ENCODE results near the gene AHCYL2.
"Not testable (repeated sequence)": the region's sequence is repeated elsewhere in the genome, so short reads cannot be mapped to it uniquely, and the experiment has no call there.

Gene AHCYL2

DNA sequence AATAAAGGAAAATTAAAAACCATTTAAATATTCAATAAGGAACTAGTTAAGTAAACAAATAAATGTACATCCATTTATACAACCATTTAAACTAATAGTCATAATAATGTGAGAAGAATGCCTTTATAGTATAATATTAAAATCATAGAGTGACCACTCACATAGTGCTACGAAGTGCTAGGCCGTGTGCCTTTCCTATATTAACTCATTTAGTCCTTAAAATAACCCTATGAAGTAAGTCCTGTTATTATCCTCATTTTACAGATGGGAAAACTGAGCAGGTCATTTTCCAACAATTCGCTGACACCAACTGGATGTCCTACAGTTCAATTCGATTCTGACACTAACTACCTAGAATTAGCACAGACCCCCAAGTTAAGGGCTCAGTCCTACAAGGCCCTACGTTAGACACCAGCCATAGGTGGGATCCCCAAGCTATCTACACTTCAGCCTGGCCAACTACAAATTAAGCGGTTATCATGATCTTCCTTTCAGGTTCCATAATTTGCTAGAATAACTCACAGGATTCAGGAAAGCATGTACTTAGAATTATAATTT, 213.5 kb downstream of the AHCYL2 start:
- DNase-seq (ENCODE audit: low read depth) = no peak
- no peak overlapping the region for H3K4me3 ChIP-seq (ENCODE audit: control insufficient read depth, low read depth, low read length)
- TF ChIP-seq, protein P1, sequence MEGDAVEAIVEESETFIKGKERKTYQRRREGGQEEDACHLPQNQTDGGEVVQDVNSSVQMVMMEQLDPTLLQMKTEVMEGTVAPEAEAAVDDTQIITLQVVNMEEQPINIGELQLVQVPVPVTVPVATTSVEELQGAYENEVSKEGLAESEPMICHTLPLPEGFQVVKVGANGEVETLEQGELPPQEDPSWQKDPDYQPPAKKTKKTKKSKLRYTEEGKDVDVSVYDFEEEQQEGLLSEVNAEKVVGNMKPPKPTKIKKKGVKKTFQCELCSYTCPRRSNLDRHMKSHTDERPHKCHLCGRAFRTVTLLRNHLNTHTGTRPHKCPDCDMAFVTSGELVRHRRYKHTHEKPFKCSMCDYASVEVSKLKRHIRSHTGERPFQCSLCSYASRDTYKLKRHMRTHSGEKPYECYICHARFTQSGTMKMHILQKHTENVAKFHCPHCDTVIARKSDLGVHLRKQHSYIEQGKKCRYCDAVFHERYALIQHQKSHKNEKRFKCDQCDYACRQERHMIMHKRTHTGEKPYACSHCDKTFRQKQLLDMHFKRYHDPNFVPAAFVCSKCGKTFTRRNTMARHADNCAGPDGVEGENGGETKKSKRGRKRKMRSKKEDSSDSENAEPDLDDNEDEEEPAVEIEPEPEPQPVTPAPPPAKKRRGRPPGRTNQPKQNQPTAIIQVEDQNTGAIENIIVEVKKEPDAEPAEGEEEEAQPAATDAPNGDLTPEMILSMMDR (conservative IDR thresholded peaks at IDR 0.05; ENCODE audit: control insufficient read depth, insufficient read depth, low read depth, low read length) = no peak

DNA sequence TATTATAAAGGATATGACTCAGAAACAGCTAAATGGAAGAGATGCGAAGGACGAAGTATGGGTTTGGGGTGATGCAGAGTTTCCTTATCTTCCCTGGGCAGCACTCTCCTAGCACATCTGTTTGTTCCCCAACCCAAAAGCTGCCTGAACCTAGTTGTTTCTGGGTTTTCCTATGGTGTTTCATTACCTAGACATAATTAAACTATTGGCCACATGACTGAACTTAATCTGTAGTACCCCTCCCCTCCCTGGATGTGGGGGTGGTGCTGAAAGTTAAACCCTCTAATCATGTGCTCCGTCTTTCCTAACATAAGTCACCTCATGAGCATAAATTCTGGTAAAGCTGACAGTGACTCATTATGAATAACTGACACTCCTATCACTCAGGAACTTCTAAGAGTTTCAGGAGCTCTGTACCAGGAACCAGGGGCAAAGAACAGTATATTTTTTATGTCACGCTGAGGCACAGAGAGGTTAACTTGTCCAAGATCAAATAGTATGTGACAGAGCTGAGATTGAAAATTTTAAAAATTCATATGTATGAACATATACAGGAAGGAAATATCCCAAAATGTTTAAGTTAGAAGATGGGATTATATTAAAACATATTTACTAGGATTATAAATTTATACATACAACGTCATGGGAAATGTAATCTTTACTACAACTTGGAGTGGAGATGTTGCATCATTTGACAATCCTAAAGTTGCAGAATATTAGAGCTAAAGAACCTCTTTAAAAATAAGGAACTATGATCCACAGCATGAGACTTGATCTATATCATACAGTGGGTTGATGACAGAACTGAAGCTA, 214.2 kb downstream of the AHCYL2 start:
- H3K4me3 ChIP-seq (ENCODE audit: control insufficient read depth, low read depth, low read length) = no peak overlapping the region
- peak; percentile 82 for DNase-seq (ENCODE audit: low read depth)
- TF ChIP-seq, protein P1 (conservative IDR thresholded peaks at IDR 0.05; ENCODE audit: control insufficient read depth, insufficient read depth, low read depth, low read length) = no peak

DNA sequence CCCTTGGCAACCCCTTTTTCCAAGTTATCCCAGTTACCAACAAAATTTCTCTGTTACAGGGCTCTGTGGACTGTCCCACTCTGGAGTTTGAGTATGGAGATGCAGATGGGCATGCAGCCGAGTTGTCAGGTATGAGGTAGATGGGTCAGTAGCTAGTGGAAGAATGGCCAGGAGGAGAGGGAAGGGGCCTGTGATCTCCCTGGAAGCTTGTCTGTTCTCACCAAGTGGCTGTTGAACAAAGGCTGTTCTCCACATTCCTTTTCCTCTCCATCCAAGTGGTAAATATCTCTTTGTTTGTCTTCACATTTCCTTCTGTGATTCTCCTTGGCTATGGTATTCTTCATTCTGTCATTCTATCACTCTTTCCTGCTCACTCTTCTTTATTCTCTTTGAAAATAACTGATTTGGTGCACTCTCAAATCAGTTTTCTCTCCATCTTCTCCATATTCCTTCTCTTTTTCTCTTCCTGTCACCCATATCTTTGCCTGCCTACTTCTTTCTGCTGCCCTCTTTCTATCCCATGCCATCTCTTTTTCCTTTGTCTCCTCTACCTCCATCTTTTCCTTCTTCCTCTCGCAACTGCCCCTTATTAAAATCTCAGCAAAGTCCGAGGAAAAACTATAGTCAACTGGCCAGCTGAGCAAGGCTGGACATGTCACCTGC, 215.3 kb downstream of the AHCYL2 start:
- DNase-seq (ENCODE audit: low read depth) = no peak
- TF ChIP-seq, protein P1 (conservative IDR thresholded peaks at IDR 0.05; ENCODE audit: control insufficient read depth, insufficient read depth, low read depth, low read length) = no peak
- H3K4me3 ChIP-seq (ENCODE audit: control insufficient read depth, low read depth, low read length) = no peak overlapping the region

DNA sequence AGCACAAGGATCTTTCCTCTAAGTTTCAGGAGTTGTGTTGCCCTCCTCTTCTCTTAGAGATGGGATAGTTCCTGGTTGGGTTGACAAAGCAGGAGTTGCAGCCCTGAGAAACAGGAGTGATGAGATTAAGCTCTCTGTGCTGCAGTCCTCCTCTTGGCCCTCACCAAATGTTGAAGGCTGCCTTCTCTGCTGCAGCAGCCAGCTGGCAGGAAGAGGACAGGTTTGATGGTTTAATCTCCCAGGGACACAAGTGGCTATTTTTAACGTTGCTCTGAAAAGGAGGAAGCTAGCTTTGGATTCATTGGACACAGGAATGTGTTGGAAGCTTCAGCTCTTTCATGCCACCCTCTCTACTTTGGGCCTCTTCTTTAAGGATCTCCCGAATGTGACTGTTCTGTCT, 218.8 kb downstream of the AHCYL2 start:
- no peak overlapping the region for H3K4me3 ChIP-seq (ENCODE audit: control insufficient read depth, low read depth, low read length)
- TF ChIP-seq, protein P1 (conservative IDR thresholded peaks at IDR 0.05; ENCODE audit: control insufficient read depth, insufficient read depth, low read depth, low read length) = no peak
- DNase-seq (ENCODE audit: low read depth) = no peak

DNA sequence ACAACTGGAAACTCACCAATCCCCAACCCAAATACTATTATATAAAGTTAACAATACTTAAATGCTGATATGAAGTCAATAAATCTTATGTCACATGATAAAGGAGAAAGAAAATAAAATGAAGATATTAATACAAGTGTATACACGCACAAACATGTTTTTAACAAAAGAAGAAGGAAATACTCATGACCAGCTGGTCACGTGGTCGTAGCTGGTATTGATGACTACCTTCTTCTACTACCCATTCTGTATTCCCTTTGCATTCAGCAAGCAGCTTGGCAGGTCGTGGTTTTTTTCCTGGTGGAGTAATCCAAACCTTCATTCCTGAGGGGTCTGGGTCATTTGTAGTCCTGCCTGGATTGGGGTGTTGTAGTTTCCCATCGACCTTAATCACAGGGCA, 219.9 kb downstream of the AHCYL2 start:
- H3K4me3 ChIP-seq (ENCODE audit: control insufficient read depth, low read depth, low read length); DNase-seq (ENCODE audit: low read depth): not testable (repeated sequence)

DNA sequence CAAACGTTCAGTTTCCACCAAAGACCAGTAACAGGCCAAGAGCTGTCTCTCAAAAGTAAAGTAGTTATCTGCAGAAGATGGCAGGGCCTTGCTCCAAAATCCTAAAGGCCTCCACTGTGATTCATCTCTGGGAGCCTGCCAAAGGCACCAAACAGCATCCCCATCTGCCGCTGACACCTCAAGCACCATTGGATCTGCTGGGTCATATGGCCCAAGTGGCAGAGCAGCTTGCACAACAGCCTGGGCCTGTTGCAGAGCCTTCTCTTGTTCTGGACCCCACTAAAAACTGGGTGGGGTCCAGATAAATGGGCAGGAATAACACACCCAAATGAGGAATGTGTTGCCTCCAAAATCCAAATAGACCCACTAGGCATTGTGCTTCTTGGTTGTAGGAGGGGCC, 222.1 kb downstream of the AHCYL2 start:
- peak; percentile 67 for DNase-seq (ENCODE audit: low read depth)
- not testable (repeated sequence) for H3K4me3 ChIP-seq (ENCODE audit: control insufficient read depth, low read depth, low read length)

DNA sequence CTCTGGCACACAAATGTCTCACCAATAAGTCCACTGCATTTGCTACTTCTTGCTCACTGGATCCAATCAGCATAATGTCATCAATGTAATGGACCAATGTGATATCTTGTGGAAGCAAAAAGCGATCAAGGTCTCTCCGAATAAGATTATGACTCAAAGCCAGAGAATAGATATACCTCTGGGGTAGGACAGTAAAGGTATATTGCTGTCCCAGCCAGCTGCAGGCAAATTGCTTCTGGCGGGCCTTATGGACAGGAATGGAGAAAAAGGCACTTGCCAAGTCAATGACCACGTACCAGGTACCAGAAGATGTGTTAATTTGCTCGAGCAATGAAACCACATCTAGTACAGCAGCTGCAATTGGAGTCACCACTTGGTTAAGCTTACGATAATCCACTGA, 222.6 kb downstream of the AHCYL2 start:
- DNase-seq (ENCODE audit: low read depth) = not testable (repeated sequence)

DNA sequence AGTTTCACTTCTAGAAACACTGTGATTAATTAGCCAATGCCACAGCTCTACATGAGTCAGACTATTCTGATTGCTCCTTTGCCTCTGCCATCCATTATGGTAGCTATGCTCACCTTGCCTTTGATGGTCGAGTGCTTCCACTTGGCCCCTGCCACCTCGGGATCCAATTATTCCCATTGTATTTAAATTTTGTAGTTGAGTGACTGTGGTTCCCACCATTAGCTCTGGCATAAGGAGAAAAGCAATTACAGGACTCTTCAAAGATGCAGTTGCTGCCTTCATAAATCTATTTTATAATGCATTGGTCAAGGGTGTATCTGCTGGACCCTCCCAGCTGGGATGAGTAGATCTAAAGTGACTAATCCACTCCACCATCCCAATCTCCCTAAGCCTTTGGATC, 223.8 kb downstream of the AHCYL2 start:
- not testable (repeated sequence) for H3K4me3 ChIP-seq (ENCODE audit: control insufficient read depth, low read depth, low read length); DNase-seq (ENCODE audit: low read depth)

More for the DNA sequence above, 222.6 kb downstream of the AHCYL2 start:
- not testable (repeated sequence) for H3K4me3 ChIP-seq (ENCODE audit: control insufficient read depth, low read depth, low read length)

DNA sequence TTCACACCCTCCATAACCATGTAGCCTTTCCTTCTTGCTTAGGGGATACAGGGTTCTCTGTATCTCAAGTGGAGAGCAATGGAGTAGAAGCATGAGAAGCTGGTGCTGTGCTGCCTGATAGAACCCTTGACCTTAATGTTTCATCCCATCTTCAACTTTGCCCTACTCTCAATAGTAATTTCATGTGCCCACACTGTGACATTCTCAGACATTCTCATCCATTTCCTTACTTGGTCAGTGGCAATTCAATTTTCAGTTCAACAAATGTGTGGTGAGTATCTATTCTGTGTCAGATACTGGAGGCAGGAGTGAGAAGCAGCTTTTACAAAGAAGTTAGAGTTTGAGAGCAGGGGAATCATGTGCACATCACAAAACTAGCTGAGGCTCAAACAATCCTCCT, 225.5 kb downstream of the AHCYL2 start:
- TF ChIP-seq, protein P1 (conservative IDR thresholded peaks at IDR 0.05; ENCODE audit: control insufficient read depth, insufficient read depth, low read depth, low read length) = no peak
- no peak for DNase-seq (ENCODE audit: low read depth)
- H3K4me3 ChIP-seq (ENCODE audit: control insufficient read depth, low read depth, low read length) = no peak overlapping the region
